B cell (primary cell): ENCODE data around the gene MNAT1.

ENCODE experiments used
- CTCF ChIP-seq: fragments of 200-600 bp; IDR thresholded peaks from one replicate; pipeline ENCODE4 v1.8.0; 2022; ENCODE audit warnings: antibody characterized with exemption, mild to moderate bottlenecking
- EZH2 ChIP-seq: IDR thresholded peaks from 2 replicates; pipeline ENCODE4 v1.6.1; 2012; ENCODE audit warnings: borderline replicate concordance, low read depth, mild to moderate bottlenecking, moderate library complexity, low read length; ENCODE audit not compliant: insufficient read depth, poor library complexity, severe bottlenecking

- TF ChIP-seq CTCF (no peak), EZH2 (no peak)
Measured at GRCh38 chr14:60884134-60884533, 149.6 kb downstream of the MNAT1 start.
